Stimulated activated CD8-positive, alpha-beta memory T cell treated with anti-CD3 and anti-CD28 coated beads, Interleukin-2, amount 100 ng/mL, for 1 hour (primary cell): ENCODE data around the gene ZNF746.
"Not testable (repeated sequence)": the region's sequence is repeated elsewhere in the genome, so short reads cannot be mapped to it uniquely, and the experiment has no call there.

Source experiments
- DNase-seq, 2 donors: peaks; one replicate each; pipeline ENCODE4 v3.0.0-alpha.2; 2020; ENCODE audit warnings: low read depth in 2 of 2

The ZNF746 gene

DNA sequence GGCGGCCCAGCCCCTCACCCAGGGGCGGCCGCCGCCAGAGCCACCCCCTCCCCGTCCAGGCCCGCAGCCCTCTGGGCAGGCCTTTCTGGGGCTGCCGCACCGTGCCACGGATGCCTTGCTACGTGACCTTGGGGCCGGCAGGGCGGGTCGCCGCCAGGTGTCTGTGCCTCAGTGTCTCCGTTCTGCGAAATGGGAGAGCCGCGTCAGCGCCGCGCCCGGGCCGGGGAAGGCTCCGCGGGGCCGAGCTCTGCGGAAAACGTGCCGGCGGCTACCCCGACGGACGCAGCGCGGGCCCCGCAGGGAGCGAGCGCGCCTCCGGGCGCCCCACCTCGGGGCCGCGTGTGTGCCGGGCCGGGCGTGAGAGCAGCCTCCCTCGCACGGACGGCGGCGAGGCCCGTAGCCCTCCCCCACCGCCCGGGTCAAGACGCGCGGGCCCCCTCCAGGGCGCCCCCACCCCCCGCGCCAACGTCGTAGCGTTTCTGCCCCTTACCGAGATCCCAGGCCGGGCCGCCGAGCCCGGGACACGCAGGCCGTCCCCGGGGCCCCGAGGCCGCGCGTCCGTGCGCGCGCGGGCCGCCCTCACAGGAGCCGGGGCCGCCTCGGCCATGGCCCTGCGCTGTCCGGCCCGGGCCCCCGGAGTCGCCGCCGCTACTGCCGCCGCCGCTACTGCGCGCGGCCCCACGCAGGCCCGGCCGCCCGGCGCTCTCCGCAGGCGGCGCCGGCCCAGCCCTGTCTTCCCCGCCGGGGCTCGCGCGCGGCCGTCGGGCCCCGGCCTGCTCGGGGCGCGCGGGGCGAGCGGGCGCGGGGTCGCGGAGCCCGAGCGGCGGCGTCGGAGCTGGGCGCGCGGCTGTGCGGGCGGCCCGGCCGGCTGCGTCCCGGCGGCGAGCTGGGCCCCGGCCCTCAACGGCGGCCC is 37.8 kb downstream of the ZNF746 start:
- no peak for DNase-seq

- no peak for DNase-seq
Observed at GRCh38 chr7:149459201-149459539, 38.4 kb downstream of the ZNF746 start.

DNA sequence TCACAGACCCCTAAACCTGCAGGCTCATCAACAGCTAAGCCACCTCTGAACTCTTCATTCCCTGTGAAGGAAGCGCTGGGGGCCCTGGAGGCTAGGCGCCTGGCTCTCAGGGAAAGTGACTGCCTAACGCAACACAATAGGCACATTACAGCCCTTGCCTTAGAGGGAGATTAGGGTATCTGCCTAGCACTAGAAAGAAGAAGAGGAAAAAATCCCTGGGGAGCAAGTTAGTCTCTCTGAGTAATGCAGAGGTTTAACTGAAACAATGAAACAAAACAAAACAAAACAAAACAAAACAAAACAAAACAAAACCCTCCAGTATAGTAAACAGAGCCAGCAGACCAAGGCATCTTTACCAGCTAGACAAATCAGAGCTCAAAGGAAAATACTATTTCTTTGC is 39.4 kb downstream of the ZNF746 start:
- DNase-seq, result no peak

- no peak for DNase-seq
Observed at GRCh38 chr7:149457766-149458165, 39.8 kb downstream of the ZNF746 start.

- DNase-seq, result no peak
Observed at GRCh38 chr7:149456506-149457421, 40.8 kb downstream of the ZNF746 start.

DNA sequence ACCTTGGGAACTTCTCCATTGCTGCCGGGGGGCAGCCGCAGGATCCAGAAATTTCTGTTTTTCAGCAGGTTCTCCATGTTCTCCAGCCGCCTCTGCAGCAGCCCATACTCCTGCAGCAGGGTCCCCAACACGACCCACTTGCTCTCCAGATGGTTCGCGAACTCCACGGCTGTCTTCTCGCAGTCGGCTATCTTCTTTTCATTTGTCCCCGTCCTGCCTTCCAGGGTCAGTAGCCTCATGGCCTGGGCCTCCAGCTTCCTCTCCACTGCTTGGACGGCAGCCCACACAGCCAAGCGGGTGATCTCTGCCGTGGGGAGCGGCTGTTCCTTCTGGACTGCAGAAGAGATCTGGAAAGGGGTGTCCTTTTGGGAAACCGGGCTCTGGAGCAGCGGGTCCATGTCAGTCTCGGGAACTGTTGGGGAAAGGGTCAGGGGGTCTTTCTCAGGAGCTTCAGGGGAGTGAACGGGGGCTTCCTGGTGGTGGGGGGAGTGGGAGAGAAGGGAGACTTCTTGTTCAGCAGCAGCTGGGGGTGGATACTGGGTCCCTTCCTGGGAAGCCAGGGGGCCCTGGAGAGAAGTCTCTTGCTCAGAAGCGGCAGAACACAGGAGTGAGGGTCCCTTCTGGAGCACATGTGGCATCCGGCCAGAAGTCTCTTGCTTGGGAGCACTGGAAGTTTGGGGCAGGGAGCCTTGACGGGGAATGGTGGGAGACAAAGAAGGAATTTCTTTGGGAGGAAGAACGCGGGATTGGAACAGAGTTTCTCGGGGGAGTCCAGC is 42.2 kb downstream of the ZNF746 start:
- no peak for DNase-seq

DNA sequence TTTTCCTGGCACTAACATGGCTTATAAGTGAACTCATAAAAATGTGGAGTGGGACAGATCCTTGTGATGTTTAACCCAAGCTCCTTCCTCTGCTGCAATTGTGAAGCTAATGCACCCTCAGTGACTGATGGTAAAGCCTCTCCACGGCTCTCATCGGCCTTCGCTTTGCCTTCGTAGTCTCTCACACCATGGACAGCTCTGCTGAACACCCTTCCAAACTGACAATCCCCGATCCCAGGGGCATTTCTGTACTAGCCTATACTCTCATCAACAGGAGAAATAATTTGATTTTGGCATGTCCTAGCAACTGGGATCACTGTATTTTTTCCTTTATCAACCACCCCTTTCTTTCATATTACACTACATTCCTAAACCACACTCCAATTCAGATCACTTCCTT is 42.9 kb downstream of the ZNF746 start:
- DNase-seq, result no peak

- DNase-seq, result no peak
Observed at GRCh38 chr7:149454006-149454405, 43.6 kb downstream of the ZNF746 start.

- no peak for DNase-seq
Observed at GRCh38 chr7:149450821-149451220, 46.8 kb downstream of the ZNF746 start.

- DNase-seq, result no peak
Observed at GRCh38 chr7:149449897-149450296, 47.7 kb downstream of the ZNF746 start.

- no peak for DNase-seq
Observed at GRCh38 chr7:149448961-149449360, 48.6 kb downstream of the ZNF746 start.

GRCh38 chr7:149446026-149446425 is 51.6 kb downstream of the ZNF746 start:
- not testable (repeated sequence) for DNase-seq

- no peak for DNase-seq
Observed at GRCh38 chr7:149444287-149444686, 53.3 kb downstream of the ZNF746 start.

DNA sequence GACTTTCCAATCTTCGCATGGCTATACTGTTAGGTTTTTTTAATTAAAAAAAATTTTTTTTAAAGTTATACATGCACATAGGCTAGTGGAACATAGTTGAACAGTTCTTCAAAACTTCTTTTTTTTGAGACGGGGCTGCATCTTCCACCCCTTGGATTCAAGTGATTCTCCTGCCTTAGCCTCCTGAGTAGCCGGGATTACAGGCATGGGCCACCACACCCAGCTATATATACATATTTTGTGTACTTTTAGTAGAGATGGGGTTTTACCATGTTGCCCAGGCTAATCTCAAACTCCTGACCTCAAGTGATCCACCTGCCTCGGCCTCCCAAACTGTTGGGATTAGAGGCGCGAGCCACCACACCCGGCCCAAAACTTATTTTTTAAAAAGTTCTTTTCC is 54.1 kb downstream of the ZNF746 start:
- no peak for DNase-seq

DNA sequence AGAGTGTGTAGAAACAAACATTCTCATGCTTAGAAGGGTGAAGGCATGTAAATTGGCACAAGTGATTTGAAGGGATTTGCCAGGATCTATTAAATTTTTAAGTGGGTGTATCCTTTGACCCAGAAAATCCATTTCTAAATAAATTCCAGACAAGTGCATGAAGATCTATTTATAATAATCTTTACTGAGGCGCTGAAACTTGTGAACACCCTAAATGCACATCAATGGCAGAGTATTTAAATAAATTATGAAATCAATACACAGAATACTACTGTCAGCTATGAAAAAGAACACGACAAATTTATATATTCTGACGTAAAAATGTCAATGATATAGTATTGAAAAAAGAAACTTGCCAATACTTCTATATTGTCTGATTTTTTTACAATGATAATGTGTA is 54.7 kb downstream of the ZNF746 start:
- DNase-seq, result no peak

GRCh38 chr7:149440222-149440621 is 57.4 kb downstream of the ZNF746 start:
- no peak for DNase-seq

- DNase-seq, result no peak
Observed at GRCh38 chr7:149436358-149436757, 61.3 kb downstream of the ZNF746 start.

DNA sequence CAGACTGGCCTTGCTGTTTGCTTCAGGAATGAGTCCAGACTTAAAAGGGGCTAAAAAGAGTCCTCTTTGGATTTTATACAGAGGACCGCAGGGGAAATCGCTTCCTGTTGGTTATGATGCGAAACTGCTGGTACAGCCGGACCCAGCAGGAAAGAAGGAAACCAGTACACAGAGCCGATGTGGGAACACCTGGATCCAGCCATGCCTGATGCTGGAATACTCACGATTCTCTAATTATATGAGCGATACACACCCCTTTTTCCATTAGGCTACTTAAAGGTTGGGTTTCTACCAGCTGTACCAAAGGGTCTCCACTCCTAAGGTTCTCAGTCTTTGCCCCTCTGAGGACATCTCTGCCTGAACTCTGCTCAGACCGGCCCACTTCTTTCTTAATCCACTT is 64.5 kb downstream of the ZNF746 start:
- DNase-seq, result no peak

DNA sequence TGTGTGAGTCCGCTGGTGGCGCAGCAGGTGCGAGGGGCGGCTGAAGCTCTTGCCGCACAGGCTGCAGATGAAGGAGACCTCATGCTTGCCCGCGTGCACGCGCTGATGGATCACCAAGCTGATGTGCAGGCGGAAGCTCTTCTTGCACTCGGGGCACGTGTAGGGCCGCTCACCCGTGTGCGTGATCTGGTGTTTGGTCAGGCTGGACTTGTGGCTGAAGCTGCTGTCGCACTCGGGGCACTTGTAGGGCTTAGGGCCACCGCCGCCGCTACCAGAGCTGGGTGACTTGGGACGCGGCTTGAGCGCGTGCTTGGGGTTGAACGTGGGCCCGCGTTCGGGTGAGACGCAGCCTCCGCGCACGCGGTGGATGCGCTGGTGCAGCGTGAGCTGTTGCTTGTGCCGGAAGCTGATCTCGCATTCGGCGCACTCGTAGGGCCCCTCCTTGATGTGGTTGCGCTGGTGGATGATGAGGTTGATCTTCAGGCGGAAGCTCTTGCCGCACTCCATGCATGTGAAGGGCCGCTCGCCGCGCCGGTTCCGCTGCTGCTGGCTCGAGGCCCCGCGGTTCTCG is 65.4 kb downstream of the ZNF746 start:
- no peak for DNase-seq

GRCh38 chr7:149431486-149432120 is 66.0 kb downstream of the ZNF746 start:
- no peak for DNase-seq

DNA sequence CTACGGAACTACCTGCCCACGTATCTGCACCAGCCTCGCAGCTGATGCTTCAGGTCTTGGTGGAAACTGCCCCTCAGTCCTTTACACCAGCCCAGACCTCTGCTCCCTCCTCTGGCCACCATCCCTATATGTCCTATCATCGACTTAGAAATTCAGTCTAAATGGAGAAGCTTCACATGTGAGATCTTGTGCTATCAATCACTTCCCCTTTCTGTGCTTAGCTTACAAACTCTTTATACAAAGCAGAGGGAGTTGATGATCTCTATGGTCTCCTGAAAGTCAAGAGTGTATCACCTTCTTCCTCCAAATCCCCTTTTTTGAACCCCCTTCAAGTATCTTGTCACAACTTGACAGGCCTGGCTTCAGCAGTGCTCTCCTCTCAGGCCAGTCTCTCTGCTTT is 67.4 kb downstream of the ZNF746 start:
- no peak for DNase-seq
